Keratinocyte (primary cell): ENCODE measurements around the gene PTPN14. TPM values are rescaled to one million over a fixed set of nuclear protein-coding genes. Genes with fewer than 3 reads are reported as not detected.

Experiments used
- DNase-seq: peaks from one replicate; pipeline ENCODE4 v3.0.0-alpha.2; 2011; ENCODE audit warnings: low read depth, missing footprints, low spot score
- FAIRE-seq: peaks from 2 replicates; lab custom pipeline; 2011; peaks lifted over from hg19 to GRCh38; lab: Jason Lieb, UNC
- H2AFZ ChIP-seq: 2 replicates; pipeline ENCODE4 v1.6.0; 2012; ENCODE audit warnings: low read length, control low read depth, inconsistent platforms; ENCODE audit not compliant: control insufficient read depth
- H3K27ac ChIP-seq: 2 replicates; pipeline ENCODE4 v1.5.1; 2011; ENCODE audit warnings: low read length; ENCODE audit not compliant: control insufficient read depth, insufficient read depth
- H3K27me3 ChIP-seq: 3 replicates; pipeline ENCODE4 v1.6.0; 2011; ENCODE audit warnings: low read length; ENCODE audit not compliant: control insufficient read depth, insufficient read depth; ENCODE audit errors: extremely low read depth
- H3K36me3 ChIP-seq, 2 experiments: 2 replicates in 1 of 2; 3 replicates in 1 of 2; pipeline ENCODE4 v1.5.1; 2011; ENCODE audit warnings: low read length in 2 of 2, mild to moderate bottlenecking in 1 of 2; ENCODE audit not compliant: control insufficient read depth in 2 of 2, insufficient read depth in 2 of 2; ENCODE audit errors: extremely low read depth in 1 of 2
- H3K4me1 ChIP-seq: 3 replicates; pipeline ENCODE4 v1.5.1; 2011; ENCODE audit warnings: low read length; ENCODE audit not compliant: control insufficient read depth, insufficient read depth; ENCODE audit errors: extremely low read depth
- H3K4me2 ChIP-seq: 3 replicates; pipeline ENCODE4 v1.6.0; 2011; ENCODE audit warnings: low read depth, low read length; ENCODE audit not compliant: control insufficient read depth, insufficient read depth; ENCODE audit errors: extremely low read depth
- H3K4me3 ChIP-seq, 3 experiments: fragments of 200-600 bp in 1 of 3; sonication (generic) in 1 of 3; 2 replicates in 2 of 3; 3 replicates in 1 of 3; pipeline ENCODE4 v1.5.1; 2011 to 2016; ENCODE audit warnings: low read length in 3 of 3, mild to moderate bottlenecking in 3 of 3, control low read depth in 2 of 3, inconsistent platforms in 1 of 3, low read depth in 1 of 3, mixed read lengths in 1 of 3, mixed run types in 1 of 3, moderate library complexity in 1 of 3; ENCODE audit not compliant: control insufficient read depth in 2 of 3, insufficient read depth in 2 of 3; ENCODE audit errors: extremely low read depth in 1 of 3
- H3K79me2 ChIP-seq: 2 replicates; pipeline ENCODE4 v1.6.0; 2012; ENCODE audit warnings: low read length; ENCODE audit not compliant: control insufficient read depth, insufficient read depth
- H3K9ac ChIP-seq: 3 replicates; pipeline ENCODE4 v1.6.0; 2011; ENCODE audit warnings: low read length; ENCODE audit not compliant: control insufficient read depth, insufficient read depth; ENCODE audit errors: extremely low read depth
- H3K9me1 ChIP-seq: 3 replicates; pipeline ENCODE4 v1.6.0; 2011; ENCODE audit warnings: low read length; ENCODE audit not compliant: control insufficient read depth, insufficient read depth; ENCODE audit errors: extremely low read depth
- H3K9me3 ChIP-seq: 2 replicates; pipeline ENCODE4 v1.5.1; 2012; ENCODE audit warnings: low read depth, low read length; ENCODE audit not compliant: control insufficient read depth
- H4K20me1 ChIP-seq: 3 replicates; pipeline ENCODE4 v1.6.0; 2011; ENCODE audit warnings: low read length; ENCODE audit not compliant: control insufficient read depth, insufficient read depth; ENCODE audit errors: extremely low read depth
- EZH2 ChIP-seq: IDR thresholded peaks from one replicate; pipeline ENCODE4 v1.6.1; 2012; ENCODE audit warnings: inconsistent platforms, mild to moderate bottlenecking, low read length, moderate library complexity
- dilution Hi-C: fragments of 300-500 bp; cut with MboI; formaldehyde crosslinking; loops from one replicate; pipeline ENCODE4 v1.7.0; 2020; ENCODE audit warnings: low sequenced_read_pairs; ENCODE audit not compliant: extremely low pct_ligation_motif_present
- polyA plus RNA-seq, 5 experiments: library from polyadenylated mRNA; depleted of rRNA in 3 of 5; stranded (reverse) in 3 of 5; stranded (forward) in 1 of 5; unstranded in 1 of 5; fragments of >200 nt; gene quantifications; 1 replicate in 1 of 5; 2 replicates in 3 of 5; 3 replicates in 1 of 5; pipeline versions ENCODE4 v1.2.1 to v1.2.3, GENCODE V29; 2011 to 2012; ENCODE audit warnings: missing spikeins in 2 of 5, low read depth in 1 of 5, low replicate concordance in 1 of 5
- TF ChIP-seq, protein P1 (sequence below), 3 experiments: IDR thresholded peaks in 1 of 3; conservative IDR thresholded peaks in 1 of 3; optimal IDR thresholded peaks in 1 of 3; 2 replicates in 2 of 3; 3 replicates in 1 of 3; pipeline versions ENCODE3 to v1.5.1; 2011; ENCODE audit warnings: low read length in 3 of 3, mild to moderate bottlenecking in 3 of 3, moderate library complexity in 2 of 3, control low read depth in 1 of 3, inconsistent platforms in 1 of 3; ENCODE audit not compliant: insufficient read depth in 2 of 3; ENCODE audit errors: extremely low read depth in 1 of 3

Gene PTPN14
- polyA plus RNA-seq, 1 donor (not counting 4 experiments of a cell fraction or from before 2014, with no cell fraction given) = 29.9 TPM

GRCh38 chr1:214455479-214455878 is 95.9 kb downstream of the PTPN14 start:
- Histone ChIP-seq H4K20me1 (no peaks in the 10 kb centered on the region), H3K27me3 (no peaks in the 10 kb centered on the region), H3K9me1 (peaks cover 6% of the 10 kb centered on the region), H3K36me3 (peaks cover 1 to 4% of the 10 kb centered on the region in 2 experiments), H3K4me2 (peak overlapping the region; percentile 77), H3K4me1 (peaks cover 70% of the 10 kb centered on the region), H3K9me3 (no peaks in the 10 kb centered on the region), H3K4me3 (peak overlapping the region in 2 of 3 experiments; percentile 22 to 39), H3K9ac (peak overlapping the region; percentile 28), H3K79me2 (peaks cover 90% of the 10 kb centered on the region), H3K27ac (peak overlapping the region; percentile 59), H2AFZ (no peak overlapping the region)
- dilution Hi-C loops = no loop called here
- FAIRE-seq (no peak), DNase-seq (no peak)
- TF ChIP-seq EZH2 = no peak
- TF ChIP-seq, protein P1, sequence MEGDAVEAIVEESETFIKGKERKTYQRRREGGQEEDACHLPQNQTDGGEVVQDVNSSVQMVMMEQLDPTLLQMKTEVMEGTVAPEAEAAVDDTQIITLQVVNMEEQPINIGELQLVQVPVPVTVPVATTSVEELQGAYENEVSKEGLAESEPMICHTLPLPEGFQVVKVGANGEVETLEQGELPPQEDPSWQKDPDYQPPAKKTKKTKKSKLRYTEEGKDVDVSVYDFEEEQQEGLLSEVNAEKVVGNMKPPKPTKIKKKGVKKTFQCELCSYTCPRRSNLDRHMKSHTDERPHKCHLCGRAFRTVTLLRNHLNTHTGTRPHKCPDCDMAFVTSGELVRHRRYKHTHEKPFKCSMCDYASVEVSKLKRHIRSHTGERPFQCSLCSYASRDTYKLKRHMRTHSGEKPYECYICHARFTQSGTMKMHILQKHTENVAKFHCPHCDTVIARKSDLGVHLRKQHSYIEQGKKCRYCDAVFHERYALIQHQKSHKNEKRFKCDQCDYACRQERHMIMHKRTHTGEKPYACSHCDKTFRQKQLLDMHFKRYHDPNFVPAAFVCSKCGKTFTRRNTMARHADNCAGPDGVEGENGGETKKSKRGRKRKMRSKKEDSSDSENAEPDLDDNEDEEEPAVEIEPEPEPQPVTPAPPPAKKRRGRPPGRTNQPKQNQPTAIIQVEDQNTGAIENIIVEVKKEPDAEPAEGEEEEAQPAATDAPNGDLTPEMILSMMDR (optimal IDR thresholded peaks at IDR 0.05 in 1 of 3, IDR thresholded peaks at IDR 0.05 in 1 of 3, conservative IDR thresholded peaks at IDR 0.05 in 1 of 3; ENCODE audit: extremely low read depth in 1 of 3, insufficient read depth in 2 of 3, low read length in 3 of 3) = no peak

GRCh38 chr1:214454569-214455396 is 96.6 kb downstream of the PTPN14 start:
- H2AFZ ChIP-seq = no peak overlapping the region
- peaks cover 85% of the 10 kb centered on the region for H3K79me2 ChIP-seq
- H3K9me1 ChIP-seq = peaks cover 6% of the 10 kb centered on the region
- peaks cover 69% of the 10 kb centered on the region for H3K4me1 ChIP-seq
- no peaks in the 10 kb centered on the region for H4K20me1 ChIP-seq
- dilution Hi-C loops = no loop called here
- no peak for DNase-seq
- H3K9ac ChIP-seq = peak overlapping the region; percentile 28
- TF ChIP-seq, protein P1 (optimal IDR thresholded peaks at IDR 0.05 in 1 of 3, IDR thresholded peaks at IDR 0.05 in 1 of 3, conservative IDR thresholded peaks at IDR 0.05 in 1 of 3; ENCODE audit: extremely low read depth in 1 of 3, insufficient read depth in 2 of 3, low read length in 3 of 3) = no peak
- TF ChIP-seq EZH2 = no peak
- FAIRE-seq = peak; percentile 90
- H3K4me2 ChIP-seq = peak overlapping the region; percentile 77
- peak overlapping the region; percentile 59 for H3K27ac ChIP-seq
- H3K9me3 ChIP-seq = no peaks in the 10 kb centered on the region
- H3K4me3 ChIP-seq = peak overlapping the region in 2 of 3 experiments; percentile 22 to 39
- H3K36me3 ChIP-seq = peaks cover 1 to 4% of the 10 kb centered on the region in 2 experiments
- H3K27me3 ChIP-seq = no peaks in the 10 kb centered on the region
